ENCODE measurements around the gene OSBPL6.

- TF ChIP-seq CTCF (conservative IDR thresholded peaks at IDR 0.05; ENCODE audit: low read length), result no peak
- no peak for TF ChIP-seq EZH2phosphoT487 (IDR thresholded peaks at IDR 0.05; ENCODE audit: borderline replicate concordance)
Measured at GRCh38 chr2:178258916-178259315, 64.6 kb downstream of the OSBPL6 start.
